MM.1S (cell line): Measurements from ENCODE around the gene AP2A2.

Experiments used
- DNase-seq: peaks from one replicate; pipeline ENCODE4 v3.0.0-alpha.2; 2015
- H2AFZ ChIP-seq: fragments of 300-600 bp; sonication (generic); 2 replicates; pipeline ENCODE4 v1.6.0; 2016; ENCODE audit warnings: antibody characterized with exemption, low read length
- H3F3A ChIP-seq: fragments of 300-600 bp; sonication (generic); 2 replicates; pipeline ENCODE4 v1.6.1; 2016; ENCODE audit warnings: mild to moderate bottlenecking, antibody characterized with exemption, low read length, moderate library complexity, mixed read lengths; ENCODE audit not compliant: insufficient read depth
- H3K27ac ChIP-seq: fragments of 300-600 bp; sonication (generic); 2 replicates; pipeline ENCODE4 v1.5.1; 2016; ENCODE audit warnings: mild to moderate bottlenecking, low read length
- H3K27me3 ChIP-seq: fragments of 300-600 bp; sonication (generic); replicated peaks from 2 replicates; pipeline ENCODE4 v1.6.0; 2016; ENCODE audit warnings: low read length; ENCODE audit not compliant: insufficient read depth
- H3K36me3 ChIP-seq: fragments of 300-600 bp; sonication (generic); replicated peaks from 2 replicates; pipeline ENCODE4 v1.6.1; 2016; ENCODE audit warnings: mild to moderate bottlenecking, low read length, mixed read lengths; ENCODE audit not compliant: insufficient read depth
- H3K4me1 ChIP-seq: fragments of 300-600 bp; sonication (generic); 2 replicates; pipeline ENCODE4 v1.6.1; 2016; ENCODE audit warnings: low read length, mixed read lengths
- H3K4me2 ChIP-seq: fragments of 300-600 bp; sonication (generic); 2 replicates; pipeline ENCODE4 v1.6.0; 2016; ENCODE audit warnings: low read depth, low read length
- H3K4me3 ChIP-seq: fragments of 300-600 bp; sonication (generic); 2 replicates; pipeline ENCODE4 v1.5.1; 2016; ENCODE audit warnings: low read length, mixed read lengths
- H3K79me2 ChIP-seq: fragments of 300-600 bp; sonication (generic); 2 replicates; pipeline ENCODE4 v1.6.1; 2016; ENCODE audit warnings: mixed run types, low read length, mixed read lengths
- H3K9ac ChIP-seq: fragments of 300-600 bp; sonication (generic); 2 replicates; pipeline ENCODE4 v1.6.1; 2016; ENCODE audit warnings: low read length, mixed read lengths
- H3K9me2 ChIP-seq: fragments of 300-600 bp; sonication (generic); replicated peaks from 2 replicates; pipeline ENCODE4 v1.6.1; 2016; ENCODE audit warnings: mild to moderate bottlenecking, low read length, mixed read lengths; ENCODE audit not compliant: insufficient read depth
- H3K9me3 ChIP-seq: fragments of 300-600 bp; sonication (generic); replicated peaks from 2 replicates; pipeline ENCODE4 v1.6.1; 2016; ENCODE audit warnings: mild to moderate bottlenecking, low read length, mixed read lengths; ENCODE audit not compliant: insufficient read depth
- H4K20me1 ChIP-seq: fragments of 300-600 bp; sonication (generic); 2 replicates; pipeline ENCODE4 v1.6.1; 2016; ENCODE audit warnings: mild to moderate bottlenecking, low read length, moderate library complexity, mixed read lengths; ENCODE audit not compliant: insufficient read depth
- CTCF ChIP-seq: fragments of 300-600 bp; sonication (generic); IDR thresholded peaks from 2 replicates; pipeline ENCODE4 v1.5.1; 2016; ENCODE audit warnings: antibody characterized with exemption, low read length, mixed read lengths
- EZH2 ChIP-seq: fragments of 300-600 bp; sonication (generic); optimal IDR thresholded peaks from 2 replicates; pipeline ENCODE3; 2017; ENCODE audit warnings: low read depth, mild to moderate bottlenecking, antibody characterized with exemption, low read length, mixed read lengths
- EZH2phosphoT487 ChIP-seq: fragments of 300-600 bp; sonication (generic); IDR thresholded peaks from 2 replicates; pipeline ENCODE4 v1.6.1; 2018; ENCODE audit warnings: antibody characterized with exemption, low read length

AP2A2 gene

GRCh38 chr11:1033016-1033798, 107.5 kb downstream of the AP2A2 start:
- peaks cover 82% of the 10 kb centered on the region for H3K27me3 ChIP-seq
- no peaks in the 10 kb centered on the region for H4K20me1 ChIP-seq
- no peak overlapping the region for H3K9ac ChIP-seq
- H3K9me3 ChIP-seq, result no peaks in the 10 kb centered on the region
- no peak overlapping the region for H3K27ac ChIP-seq
- H3K9me2 ChIP-seq, result no peaks in the 10 kb centered on the region
- no peak overlapping the region for H3K4me2 ChIP-seq
- no peaks in the 10 kb centered on the region for H3K36me3 ChIP-seq
- H2AFZ ChIP-seq, result no peak overlapping the region
- TF ChIP-seq CTCF (no peak), EZH2 (no peak), EZH2phosphoT487 (no peak)
- H3K4me3 ChIP-seq, result no peak overlapping the region
- no peaks in the 10 kb centered on the region for H3K4me1 ChIP-seq
- DNase-seq, result no peak
- H3K79me2 ChIP-seq, result no peaks in the 10 kb centered on the region
- no peaks in the 10 kb centered on the region for H3F3A ChIP-seq

GRCh38 chr11:1034001-1034400, 108.3 kb downstream of the AP2A2 start:
- TF ChIP-seq EZH2phosphoT487 (no peak), EZH2 (no peak), CTCF (no peak)
- Histone ChIP-seq H3K9ac (no peak overlapping the region), H3K36me3 (no peaks in the 10 kb centered on the region), H3K79me2 (no peaks in the 10 kb centered on the region), H3K27ac (no peak overlapping the region), H4K20me1 (no peaks in the 10 kb centered on the region), H2AFZ (no peak overlapping the region), H3K27me3 (peaks cover 78% of the 10 kb centered on the region), H3K4me2 (no peak overlapping the region), H3F3A (no peaks in the 10 kb centered on the region), H3K4me1 (no peaks in the 10 kb centered on the region), H3K4me3 (no peak overlapping the region), H3K9me3 (no peaks in the 10 kb centered on the region), H3K9me2 (no peaks in the 10 kb centered on the region)
- DNase-seq, result no peak

GRCh38 chr11:1034456-1035295, 109.0 kb downstream of the AP2A2 start:
- H3F3A ChIP-seq, result no peaks in the 10 kb centered on the region
- H3K4me1 ChIP-seq, result no peaks in the 10 kb centered on the region
- no peaks in the 10 kb centered on the region for H3K9me3 ChIP-seq
- H3K36me3 ChIP-seq, result no peaks in the 10 kb centered on the region
- DNase-seq, result no peak
- H4K20me1 ChIP-seq, result no peaks in the 10 kb centered on the region
- H3K79me2 ChIP-seq, result no peaks in the 10 kb centered on the region
- H3K27me3 ChIP-seq, result peaks cover 78% of the 10 kb centered on the region
- no peaks in the 10 kb centered on the region for H3K9me2 ChIP-seq
- TF ChIP-seq EZH2phosphoT487 (no peak), CTCF (no peak), EZH2 (no peak)
- H2AFZ ChIP-seq, result no peak overlapping the region
- no peak overlapping the region for H3K4me2 ChIP-seq
- H3K9ac ChIP-seq, result no peak overlapping the region
- no peak overlapping the region for H3K27ac ChIP-seq
- no peak overlapping the region for H3K4me3 ChIP-seq
